Mucosa of stomach (tissue), 1 donor: ENCODE results near the gene MPV17L2.

ENCODE experiments used
- H3K27me3 ChIP-seq: one replicate; pipeline ENCODE4 v1.7.0; 2013; ENCODE audit warnings: mild to moderate bottlenecking, low read length; ENCODE audit not compliant: control insufficient read depth, insufficient read depth
- H3K36me3 ChIP-seq: one replicate; pipeline ENCODE4 v1.7.0; 2013; ENCODE audit warnings: low read length; ENCODE audit not compliant: control insufficient read depth, insufficient read depth
- H3K4me1 ChIP-seq: one replicate; pipeline ENCODE4 v1.7.0; 2013; ENCODE audit warnings: mild to moderate bottlenecking, low read length; ENCODE audit not compliant: control insufficient read depth, insufficient read depth
- H3K4me3 ChIP-seq: one replicate; pipeline ENCODE4 v1.7.0; 2013; ENCODE audit warnings: low read length
- H3K9ac ChIP-seq: one replicate; pipeline ENCODE4 v1.7.0; 2013; ENCODE audit warnings: mild to moderate bottlenecking, low read length, moderate library complexity
- H3K9me3 ChIP-seq: one replicate; pipeline ENCODE4 v1.7.0; 2013; ENCODE audit warnings: mild to moderate bottlenecking, low read length, moderate library complexity; ENCODE audit not compliant: control insufficient read depth
- donor health status: Pancreatic carcinoma.

The MPV17L2 gene

GRCh38 chr19:18176367-18177310 lies 16.4 kb upstream of the MPV17L2 start:
- Histone ChIP-seq H3K4me3 (no peak overlapping the region), H3K9ac (no peak overlapping the region), H3K36me3 (no peaks in the 10 kb centered on the region), H3K27me3 (no peaks in the 10 kb centered on the region), H3K9me3 (no peaks in the 10 kb centered on the region), H3K4me1 (peaks cover 16% of the 10 kb centered on the region)

GRCh38 chr19:18179957-18180356 lies 13.1 kb upstream of the MPV17L2 start:
- Histone ChIP-seq H3K9ac (no peak overlapping the region), H3K4me1 (peaks cover 2% of the 10 kb centered on the region), H3K36me3 (no peaks in the 10 kb centered on the region), H3K27me3 (no peaks in the 10 kb centered on the region), H3K4me3 (no peak overlapping the region), H3K9me3 (no peaks in the 10 kb centered on the region)

- no peaks in the 10 kb centered on the region for H3K36me3 ChIP-seq
- H3K9me3 ChIP-seq: no peaks in the 10 kb centered on the region
- H3K4me3 ChIP-seq: no peak overlapping the region
- no peaks in the 10 kb centered on the region for H3K27me3 ChIP-seq
- H3K4me1 ChIP-seq: no peaks in the 10 kb centered on the region
- H3K9ac ChIP-seq: no peak overlapping the region
These were observed 9.5 kb upstream of the MPV17L2 start for GRCh38 chr19:18183529-18183928.

GRCh38 chr19:18185538-18185937 lies 7.5 kb upstream of the MPV17L2 start:
- Histone ChIP-seq H3K4me1 (no peaks in the 10 kb centered on the region), H3K9ac (no peak overlapping the region), H3K4me3 (no peak overlapping the region), H3K36me3 (no peaks in the 10 kb centered on the region), H3K27me3 (no peaks in the 10 kb centered on the region), H3K9me3 (no peaks in the 10 kb centered on the region)

- H3K27me3 ChIP-seq: no peaks in the 10 kb centered on the region
- peaks cover 14% of the 10 kb centered on the region for H3K4me1 ChIP-seq
- no peaks in the 10 kb centered on the region for H3K9me3 ChIP-seq
- H3K9ac ChIP-seq: no peak overlapping the region
- H3K36me3 ChIP-seq: no peaks in the 10 kb centered on the region
- H3K4me3 ChIP-seq: no peak overlapping the region
These were observed 2.7 kb upstream of the MPV17L2 start for GRCh38 chr19:18190278-18190677.

- Histone ChIP-seq H3K9ac (peak overlapping the region; percentile 75), H3K36me3 (no peaks in the 10 kb centered on the region), H3K9me3 (no peaks in the 10 kb centered on the region), H3K4me1 (peaks cover 14% of the 10 kb centered on the region), H3K27me3 (no peaks in the 10 kb centered on the region), H3K4me3 (peak overlapping the region; percentile 29)
These were observed 1.4 kb upstream of the MPV17L2 start for GRCh38 chr19:18191640-18192062.

GRCh38 chr19:18193388-18194180 lies 566 bp downstream of the MPV17L2 start:
- H3K4me3 ChIP-seq: peak overlapping the region; percentile 74
- H3K9ac ChIP-seq: peak overlapping the region; percentile 69
- H3K27me3 ChIP-seq: no peaks in the 10 kb centered on the region
- H3K9me3 ChIP-seq: no peaks in the 10 kb centered on the region
- peaks cover 14% of the 10 kb centered on the region for H3K4me1 ChIP-seq
- H3K36me3 ChIP-seq: no peaks in the 10 kb centered on the region

GRCh38 chr19:18194181-18194530 lies 1.1 kb downstream of the MPV17L2 start:
- no peak overlapping the region for H3K9ac ChIP-seq
- H3K27me3 ChIP-seq: no peaks in the 10 kb centered on the region
- H3K36me3 ChIP-seq: no peaks in the 10 kb centered on the region
- no peaks in the 10 kb centered on the region for H3K9me3 ChIP-seq
- peak overlapping the region; percentile 74 for H3K4me3 ChIP-seq
- H3K4me1 ChIP-seq: peaks cover 14% of the 10 kb centered on the region

- Histone ChIP-seq H3K9ac (no peak overlapping the region), H3K27me3 (no peaks in the 10 kb centered on the region), H3K9me3 (no peaks in the 10 kb centered on the region), H3K36me3 (no peaks in the 10 kb centered on the region), H3K4me1 (peaks cover 14% of the 10 kb centered on the region), H3K4me3 (no peak overlapping the region)
These were observed 1.7 kb downstream of the MPV17L2 start for GRCh38 chr19:18194554-18195238.

- no peak overlapping the region for H3K4me3 ChIP-seq
- no peaks in the 10 kb centered on the region for H3K27me3 ChIP-seq
- H3K9me3 ChIP-seq: no peaks in the 10 kb centered on the region
- peaks cover 14% of the 10 kb centered on the region for H3K4me1 ChIP-seq
- no peak overlapping the region for H3K9ac ChIP-seq
- H3K36me3 ChIP-seq: no peaks in the 10 kb centered on the region
These were observed 3.5 kb downstream of the MPV17L2 start for GRCh38 chr19:18196511-18196845.

GRCh38 chr19:18197306-18197705 lies 4.3 kb downstream of the MPV17L2 start:
- H3K4me1 ChIP-seq: peaks cover 14% of the 10 kb centered on the region
- no peaks in the 10 kb centered on the region for H3K27me3 ChIP-seq
- H3K4me3 ChIP-seq: no peak overlapping the region
- no peaks in the 10 kb centered on the region for H3K36me3 ChIP-seq
- H3K9ac ChIP-seq: no peak overlapping the region
- no peaks in the 10 kb centered on the region for H3K9me3 ChIP-seq

- no peaks in the 10 kb centered on the region for H3K36me3 ChIP-seq
These were observed 4.9 kb downstream of the MPV17L2 start for GRCh38 chr19:18197941-18198340.

More at GRCh38 chr19:18197941-18198340, 4.9 kb downstream of the MPV17L2 start:
- Histone ChIP-seq H3K9ac (no peak overlapping the region), H3K27me3 (no peaks in the 10 kb centered on the region), H3K9me3 (no peaks in the 10 kb centered on the region), H3K4me3 (no peak overlapping the region), H3K4me1 (peaks cover 18% of the 10 kb centered on the region)
